HepG2 (cell line): ENCODE results near the gene OR1F1. TPM values are rescaled to one million over a fixed set of nuclear protein-coding genes. Genes with fewer than 3 reads are reported as not detected.

Experiments
- ATAC-seq: fragments of 200-7000 bp; cut with Tn5 transposase; 3 replicates; pipeline ENCODE4 v1.9.1; 2020; ENCODE audit warnings: mild to moderate bottlenecking, moderate library complexity
- BruUV-seq: library from RNA; stranded (reverse); fragments of 400-500 nt; replicated peaks from 2 replicates; lab custom pipeline; 2021; lab: Mats Ljungman, UMichigan
- CTCF ChIA-PET: fragments of 300-600 bp; formaldehyde crosslinking; extraction: SDS; loops from one replicate; lab custom pipeline; 2021; ENCODE audit warnings: low total read pairs, inconsistent platforms, low intra/inter-chr PET ratio; lab: Yijun Ruan, JAX
- POLR2A ChIA-PET: fragments of 350-600 bp; sonication (Branson Sonifier 250); formaldehyde crosslinking; loops from one replicate; lab custom pipeline; 2020; ENCODE audit warnings: antibody characterized with exemption, inconsistent platforms; lab: Yijun Ruan, JAX
- DNase-seq: peaks from one replicate; pipeline ENCODE4 v3.0.0-alpha.2; 2015; ENCODE audit warnings: low spot score
- FAIRE-seq: peaks from 3 replicates; lab custom pipeline; 2011; peaks lifted over from hg19 to GRCh38; lab: Jason Lieb, UNC
- H2AFZ ChIP-seq: one replicate; pipeline ENCODE4 v1.6.1; 2011; ENCODE audit warnings: low read length, inconsistent platforms
- H3K27ac ChIP-seq: fragments of 300-600 bp; 3 replicates; pipeline ENCODE4 v1.8.0; 2011; ENCODE audit warnings: mixed run types, mild to moderate bottlenecking, mixed read lengths, low read length, inconsistent platforms; ENCODE audit not compliant: insufficient read depth; ENCODE audit errors: extremely low read length
- H3K27me3 ChIP-seq, 2 experiments: fragments of 200-600 bp in 1 of 2; 2 replicates in 1 of 2; 3 replicates in 1 of 2; pipeline versions ENCODE4 v1.6.0 to v1.8.0; 2011; ENCODE audit warnings: low read length in 2 of 2, mild to moderate bottlenecking in 2 of 2, moderate library complexity in 2 of 2, inconsistent platforms in 1 of 2; ENCODE audit not compliant: insufficient read depth in 2 of 2, control insufficient read depth in 1 of 2
- H3K36me3 ChIP-seq, 2 experiments: fragments of 200-600 bp in 1 of 2; replicated peaks in 1 of 2; 2 replicates in 1 of 2; 3 replicates in 1 of 2; pipeline versions ENCODE4 v1.5.1 to v1.8.0; 2011; ENCODE audit warnings: low read length in 2 of 2, inconsistent platforms in 1 of 2; ENCODE audit not compliant: insufficient read depth in 2 of 2, control insufficient read depth in 1 of 2
- H3K4me1 ChIP-seq: 2 replicates; pipeline ENCODE4 v1.5.1; 2012; ENCODE audit warnings: low read length, inconsistent platforms; ENCODE audit not compliant: insufficient read depth
- H3K4me2 ChIP-seq: 2 replicates; pipeline ENCODE4 v1.6.0; 2011; ENCODE audit warnings: low read depth, low read length, inconsistent platforms
- H3K4me3 ChIP-seq, 3 experiments: fragments of 200-600 bp in 1 of 3; sonication (generic), shearing (Covaris generic) in 1 of 3; replicated peaks in 1 of 3; 2 replicates each; pipeline ENCODE4 v1.5.1; 2011 to 2016; ENCODE audit warnings: low read length in 3 of 3, inconsistent platforms in 2 of 3, low read depth in 2 of 3, mild to moderate bottlenecking in 2 of 3, control low read depth in 1 of 3, mixed read lengths in 1 of 3; ENCODE audit not compliant: insufficient read depth in 1 of 3
- H3K79me2 ChIP-seq: one replicate; pipeline ENCODE4 v1.6.1; 2011; ENCODE audit warnings: low read length, inconsistent platforms; ENCODE audit not compliant: insufficient read depth
- H3K9ac ChIP-seq: 2 replicates; pipeline ENCODE4 v1.6.0; 2011; ENCODE audit warnings: mild to moderate bottlenecking, low read depth, low read length, inconsistent platforms; ENCODE audit not compliant: insufficient read depth
- H3K9me3 ChIP-seq: 2 replicates; pipeline ENCODE4 v1.5.1; 2012; ENCODE audit warnings: mild to moderate bottlenecking, low read length
- H4K20me1 ChIP-seq: 2 replicates; pipeline ENCODE4 v1.6.0; 2011; ENCODE audit warnings: inconsistent platforms, mild to moderate bottlenecking, low read length, moderate library complexity; ENCODE audit not compliant: insufficient read depth
- ARID4A ChIP-seq: sonication (generic); formaldehyde crosslinking; IDR thresholded peaks from 2 replicates; pipeline ENCODE4 v1.5.0; 2020; ENCODE audit warnings: mild to moderate bottlenecking, missing genetic modification reagents, borderline replicate concordance
- DR1 ChIP-seq: sonication (generic); formaldehyde crosslinking; IDR thresholded peaks from 2 replicates; pipeline ENCODE4 v1.8.0; 2021; ENCODE audit warnings: mild to moderate bottlenecking, missing genetic modification reagents, inconsistent platforms
- KDM5A ChIP-seq: fragments of 200-600 bp; sonication (generic); IDR thresholded peaks from 2 replicates; pipeline ENCODE4 v1.7.0; 2018; ENCODE audit warnings: antibody characterized with exemption, mild to moderate bottlenecking, low read length, borderline replicate concordance
- KDM5B ChIP-seq: sonication (generic); formaldehyde crosslinking; IDR thresholded peaks from 2 replicates; pipeline ENCODE4 v1.4.0; 2020; ENCODE audit warnings: missing genetic modification reagents, mild to moderate bottlenecking, borderline replicate concordance
- NR2C2 ChIP-seq: sonication (generic); formaldehyde crosslinking; IDR thresholded peaks from 2 replicates; pipeline ENCODE4 v1.4.0; 2020; ENCODE audit warnings: missing genetic modification reagents, mild to moderate bottlenecking, moderate library complexity, borderline replicate concordance
- NR2F1 ChIP-seq, 2 experiments: fragments of 450-650 bp in 1 of 2; formaldehyde crosslinking in 1 of 2; IDR thresholded peaks; 2 replicates each; pipeline versions ENCODE4 v1.5.0 to v1.6.1; 2016 to 2020; ENCODE audit warnings: mild to moderate bottlenecking in 1 of 2, missing compliant biosample characterization in 1 of 2, missing genetic modification reagents in 1 of 2, moderate library complexity in 1 of 2
- NR2F6 ChIP-seq, 2 experiments: IDR thresholded peaks; 2 replicates each; pipeline ENCODE4 v1.6.1; 2016; ENCODE audit warnings: antibody characterized with exemption in 1 of 2, mild to moderate bottlenecking in 1 of 2
- RARA ChIP-seq: IDR thresholded peaks from 2 replicates; pipeline ENCODE4 v1.6.1; 2016; ENCODE audit warnings: missing genetic modification reagents, missing compliant biosample characterization
- RORA ChIP-seq: sonication (generic); formaldehyde crosslinking; IDR thresholded peaks from 2 replicates; pipeline ENCODE4 v1.5.0; 2020; ENCODE audit warnings: mild to moderate bottlenecking, missing genetic modification reagents, moderate library complexity
- RXRA ChIP-seq: sonication (generic); formaldehyde crosslinking; IDR thresholded peaks from 2 replicates; pipeline ENCODE4 v1.5.1; 2020; ENCODE audit warnings: missing genetic modification reagents
- SP140L ChIP-seq: sonication (generic); formaldehyde crosslinking; IDR thresholded peaks from 2 replicates; pipeline ENCODE4 v1.4.0; 2020; ENCODE audit warnings: missing genetic modification reagents, borderline replicate concordance
- TCF12 ChIP-seq, 2 experiments: fragments of 450-650 bp in 1 of 2; sonication (generic) in 1 of 2; formaldehyde crosslinking in 1 of 2; IDR thresholded peaks; 2 replicates each; pipeline versions ENCODE4 v1.6.1 to v1.8.0; 2017 to 2022; ENCODE audit warnings: antibody characterized with exemption in 1 of 2, mild to moderate bottlenecking in 1 of 2, missing genetic modification reagents in 1 of 2, moderate library complexity in 1 of 2
- THAP8 ChIP-seq: sonication (generic); formaldehyde crosslinking; IDR thresholded peaks from 2 replicates; pipeline ENCODE4 v1.5.1; 2020; ENCODE audit warnings: missing genetic modification reagents, mild to moderate bottlenecking, borderline replicate concordance
- ZNF558 ChIP-seq: sonication (generic); formaldehyde crosslinking; IDR thresholded peaks from 2 replicates; pipeline ENCODE4 v1.9.0; 2022; ENCODE audit warnings: mild to moderate bottlenecking, missing genetic modification reagents, borderline replicate concordance
- ZNF816 ChIP-seq: sonication (generic); formaldehyde crosslinking; IDR thresholded peaks from 2 replicates; pipeline ENCODE4 v1.8.0; 2022; ENCODE audit warnings: missing genetic modification reagents, mild to moderate bottlenecking, borderline replicate concordance
- ZNF879 ChIP-seq: sonication (generic); formaldehyde crosslinking; IDR thresholded peaks from 2 replicates; pipeline ENCODE4 v1.8.1; 2023; ENCODE audit warnings: missing genetic modification reagents
- WGBS: methylation state at CpG from one replicate; pipeline ENCODE4 v1.1.6; 2017; ENCODE audit warnings: low lambda C conversion rate; 5-methylcytosine and 5-hydroxymethylcytosine counted together
- in situ Hi-C: cut with HindIII; loops from 2 replicates; pipeline ENCODE4 v1.10.0; 2017; ENCODE audit warnings: low pct_unique_long_range_greater_than_20kb; ENCODE audit not compliant: extremely low pct_ligation_motif_present
- intact Hi-C: fragments of 100-400 bp; cut with micrococcal nuclease; formaldehyde crosslinking; loops from one replicate; pipeline ENCODE4 v1.10.0; 2022; ENCODE audit not compliant: unreplicated experiment
- polyA plus RNA-seq, 8 experiments: library from polyadenylated mRNA; depleted of rRNA in 3 of 8; stranded (reverse) in 7 of 8; unstranded in 1 of 8; fragments of >200 nt; fragmentation: Illumina TruSeq in 4 of 8; extraction: Trizol in 4 of 8; gene quantifications; 2 replicates each; pipeline versions ENCODE4 v1.2.1 to v1.2.3, GENCODE V29; 2011 to 2016; ENCODE audit warnings: low read depth in 4 of 8, missing spikeins in 1 of 8, mixed read lengths in 1 of 8; ENCODE audit not compliant: insufficient read depth in 1 of 8
- total RNA-seq, 5 experiments: library from RNA; depleted of rRNA; stranded (reverse); fragments of >200 nt; fragmentation: Illumina TruSeq; extraction: Trizol; gene quantifications; 2 replicates each; pipeline ENCODE4 v1.2.3, GENCODE V29; 2016; ENCODE audit warnings: low read depth in 1 of 5
- TF ChIP-seq, protein P1 (sequence below): fragments of 450-650 bp; IDR thresholded peaks from 2 replicates; pipeline ENCODE4 v1.6.1; 2017

OR1F1 gene
- total and polyA plus RNA-seq, 2 of the 13 experiments (the other 11 are each of a cell fraction or from before 2014, with no cell fraction given) = 0.90 TPM; not detected in 1

GRCh38 chr16:3147046-3147756, 40.8 kb upstream of the OR1F1 start:
- in situ Hi-C loops = no loop called here
- Histone ChIP-seq H3K79me2 (no peaks in the 10 kb centered on the region), H3K27ac (no peak overlapping the region), H3K9ac (no peak overlapping the region), H4K20me1 (no peaks in the 10 kb centered on the region), H3K9me3 (no peaks in the 10 kb centered on the region), H3K4me2 (peak overlapping the region; percentile 11; the same call in 1 of the 2 replicates), H2AFZ (no peak overlapping the region), H3K27me3 (peaks cover 0 to 26% of the 10 kb centered on the region in 2 experiments; a peak in 3 of 5 replicates), H3K4me3 (no peak overlapping the region; a peak in 1 of 6 replicates), H3K36me3 (no peaks in the 10 kb centered on the region), H3K4me1 (peaks cover 63% of the 10 kb centered on the region)
- BruUV-seq = no TSS peak
- no peak for FAIRE-seq
- ATAC-seq = no peak
- ChIA-PET POLR2A (interaction anchor here (1.6 to 4.7 kb wide), 2 partner anchors 12 to 25 kb away, joined by 5 to 81 read pairs; partner anchors contain the start of gene ZNF213), CTCF (no interaction called here)
- intact Hi-C loops = no loop called here
- 32% methylated on average over 3 of the region's 16 CpGs for WGBS
- no peak for DNase-seq
- TF ChIP-seq NR2F1 (CRISPR knock-in tag; IDR thresholded peaks at IDR 0.05) (0 out of 4 replicates have a peak, but pooled peaks of 1 of the 2 experiments have one; percentile 20), ARID4A (no peak), THAP8 (CRISPR knock-in tag) (no peak), NR2C2 (CRISPR knock-in tag) (peak; percentile 29; the same call in 1 of the 2 replicates), ZNF558 (CRISPR knock-in tag) (no peak), RXRA (CRISPR knock-in tag) (peak; percentile 64; the same call in 1 of the 2 replicates), RORA (no peak), SP140L (CRISPR knock-in tag) (no peak), ZNF879 (CRISPR knock-in tag) (no peak), TCF12 (IDR thresholded peaks at IDR 0.05) (no peak), TCF12 (CRISPR knock-in tag; IDR thresholded peaks at IDR 0.05) (no peak), NR2F6 (IDR thresholded peaks at IDR 0.05) (no peak), NR2F6 (CRISPR knock-in tag; IDR thresholded peaks at IDR 0.05) (peak; percentile 13; the same call in 1 of the 2 replicates), RARA (CRISPR knock-in tag) (peak; percentile 61), KDM5B (CRISPR knock-in tag) (0 out of 2 replicates have a peak, but pooled peaks have one; percentile 23), ZNF816 (no peak), KDM5A (no peak), DR1 (CRISPR knock-in tag) (no peak)
- TF ChIP-seq, protein P1, sequence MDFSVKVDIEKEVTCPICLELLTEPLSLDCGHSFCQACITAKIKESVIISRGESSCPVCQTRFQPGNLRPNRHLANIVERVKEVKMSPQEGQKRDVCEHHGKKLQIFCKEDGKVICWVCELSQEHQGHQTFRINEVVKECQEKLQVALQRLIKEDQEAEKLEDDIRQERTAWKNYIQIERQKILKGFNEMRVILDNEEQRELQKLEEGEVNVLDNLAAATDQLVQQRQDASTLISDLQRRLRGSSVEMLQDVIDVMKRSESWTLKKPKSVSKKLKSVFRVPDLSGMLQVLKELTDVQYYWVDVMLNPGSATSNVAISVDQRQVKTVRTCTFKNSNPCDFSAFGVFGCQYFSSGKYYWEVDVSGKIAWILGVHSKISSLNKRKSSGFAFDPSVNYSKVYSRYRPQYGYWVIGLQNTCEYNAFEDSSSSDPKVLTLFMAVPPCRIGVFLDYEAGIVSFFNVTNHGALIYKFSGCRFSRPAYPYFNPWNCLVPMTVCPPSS = no peak
